ENCODE data around the gene PCDHGC5.

PCDHGC5 gene

GRCh38 chr5:141479776-141480175 lies 9.1 kb upstream of the PCDHGC5 start:
- H3K9me3 ChIP-seq (ENCODE audit: insufficient read depth, low read depth, low read length): no peaks in the 10 kb centered on the region; the same call in 1 of the 2 replicates

GRCh38 chr5:141483902-141484301 lies 5.0 kb upstream of the PCDHGC5 start:
- Histone ChIP-seq H3K4me3 (ENCODE audit: low read length) (peak overlapping the region; percentile 87), H3K9me3 (ENCODE audit: insufficient read depth, low read depth, low read length) (no peaks in the 10 kb centered on the region; the same call in 1 of the 2 replicates), H3K4me1 (ENCODE audit: insufficient read depth, low read length) (peaks cover 19% of the 10 kb centered on the region), H3K27me3 (ENCODE audit: insufficient read depth, low read length) (peaks cover 23% of the 10 kb centered on the region), H3K27ac (ENCODE audit: low read length) (no peak overlapping the region), H3K9ac (ENCODE audit: low read depth, low read length) (peak overlapping the region; percentile 57; the same call in 1 of the 2 replicates), H3K36me3 (ENCODE audit: insufficient read depth, low read depth, low read length) (no peaks in the 10 kb centered on the region)

More at GRCh38 chr5:141479776-141480175, 9.1 kb upstream of the PCDHGC5 start:
- Histone ChIP-seq H3K4me1 (ENCODE audit: insufficient read depth, low read length) (peaks cover 16% of the 10 kb centered on the region; the same call in 1 of the 2 replicates), H3K9ac (ENCODE audit: low read depth, low read length) (no peak overlapping the region), H3K27me3 (ENCODE audit: insufficient read depth, low read length) (peaks cover 29% of the 10 kb centered on the region), H3K36me3 (ENCODE audit: insufficient read depth, low read depth, low read length) (no peaks in the 10 kb centered on the region), H3K4me3 (ENCODE audit: low read length) (no peak overlapping the region), H3K27ac (ENCODE audit: low read length) (no peak overlapping the region)

- Histone ChIP-seq H3K4me3 (ENCODE audit: low read length) (peak overlapping the region; percentile 87), H3K36me3 (ENCODE audit: insufficient read depth, low read depth, low read length) (no peaks in the 10 kb centered on the region), H3K27ac (ENCODE audit: low read length) (no peak overlapping the region), H3K4me1 (ENCODE audit: insufficient read depth, low read length) (peaks cover 19% of the 10 kb centered on the region), H3K9me3 (ENCODE audit: insufficient read depth, low read depth, low read length) (no peaks in the 10 kb centered on the region; the same call in 1 of the 2 replicates), H3K9ac (ENCODE audit: low read depth, low read length) (peak overlapping the region; percentile 57; the same call in 1 of the 2 replicates), H3K27me3 (ENCODE audit: insufficient read depth, low read length) (peaks cover 23% of the 10 kb centered on the region)
Observed at GRCh38 chr5:141484310-141484640, 4.6 kb upstream of the PCDHGC5 start.

- peak within 1 kb of the TSS; percentile 75; the same call in 1 of the 2 replicates for H3K9ac ChIP-seq (ENCODE audit: low read depth, low read length)
- H3K36me3 ChIP-seq (ENCODE audit: insufficient read depth, low read depth, low read length): no peaks in the 10 kb centered on the region; the same call in 1 of the 2 replicates
- H3K4me1 ChIP-seq (ENCODE audit: insufficient read depth, low read length): peaks cover 19% of the 10 kb centered on the region
- no peak within 1 kb of the TSS for H3K27ac ChIP-seq (ENCODE audit: low read length)
- H3K4me3 ChIP-seq (ENCODE audit: low read length): peak within 1 kb of the TSS; percentile 87
- H3K9me3 ChIP-seq (ENCODE audit: insufficient read depth, low read depth, low read length): no peaks in the 10 kb centered on the region; the same call in 1 of the 2 replicates
- H3K27me3 ChIP-seq (ENCODE audit: insufficient read depth, low read length): peaks cover 23% of the 10 kb centered on the region
Observed at GRCh38 chr5:141484641-141485311, 4.1 kb upstream of the PCDHGC5 start, which contains the start of gene PCDHGC4. PCDHGC4 (plus strand) TSS chr5:141485030; CDS start chr5:141485174, 144 bp downstream.

GRCh38 chr5:141485321-141486055 lies 3.4 kb upstream of the PCDHGC5 start:
- peaks cover 19% of the 10 kb centered on the region for H3K4me1 ChIP-seq (ENCODE audit: insufficient read depth, low read length)
- H3K4me3 ChIP-seq (ENCODE audit: low read length): peak overlapping the region; percentile 87
- no peaks in the 10 kb centered on the region; the same call in 1 of the 2 replicates for H3K36me3 ChIP-seq (ENCODE audit: insufficient read depth, low read depth, low read length)
- no peak overlapping the region for H3K27ac ChIP-seq (ENCODE audit: low read length)
- peak overlapping the region; percentile 75; the same call in 1 of the 2 replicates for H3K9ac ChIP-seq (ENCODE audit: low read depth, low read length)
- H3K9me3 ChIP-seq (ENCODE audit: insufficient read depth, low read depth, low read length): no peaks in the 10 kb centered on the region
- peaks cover 23% of the 10 kb centered on the region for H3K27me3 ChIP-seq (ENCODE audit: insufficient read depth, low read length)

- Histone ChIP-seq H3K4me1 (ENCODE audit: insufficient read depth, low read length) (peaks cover 19% of the 10 kb centered on the region), H3K9ac (ENCODE audit: low read depth, low read length) (no peak overlapping the region), H3K9me3 (ENCODE audit: insufficient read depth, low read depth, low read length) (no peaks in the 10 kb centered on the region), H3K27me3 (ENCODE audit: insufficient read depth, low read length) (peaks cover 23% of the 10 kb centered on the region), H3K4me3 (ENCODE audit: low read length) (peak overlapping the region; percentile 87; the same call in 1 of the 2 replicates), H3K27ac (ENCODE audit: low read length) (no peak overlapping the region), H3K36me3 (ENCODE audit: insufficient read depth, low read depth, low read length) (no peaks in the 10 kb centered on the region; the same call in 1 of the 2 replicates)
Observed at GRCh38 chr5:141486091-141486490, 2.8 kb upstream of the PCDHGC5 start.

GRCh38 chr5:141487131-141487530 lies 1.8 kb upstream of the PCDHGC5 start:
- Histone ChIP-seq H3K27ac (ENCODE audit: low read length) (no peak overlapping the region), H3K9ac (ENCODE audit: low read depth, low read length) (no peak overlapping the region), H3K4me3 (ENCODE audit: low read length) (no peak overlapping the region), H3K4me1 (ENCODE audit: insufficient read depth, low read length) (peaks cover 19% of the 10 kb centered on the region), H3K27me3 (ENCODE audit: insufficient read depth, low read length) (peaks cover 23% of the 10 kb centered on the region), H3K36me3 (ENCODE audit: insufficient read depth, low read depth, low read length) (no peaks in the 10 kb centered on the region; the same call in 1 of the 2 replicates), H3K9me3 (ENCODE audit: insufficient read depth, low read depth, low read length) (no peaks in the 10 kb centered on the region)

GRCh38 chr5:141489841-141490240 lies 960 bp downstream of the PCDHGC5 start:
- no peaks in the 10 kb centered on the region for H3K9me3 ChIP-seq (ENCODE audit: insufficient read depth, low read depth, low read length)
- no peak overlapping the region for H3K4me3 ChIP-seq (ENCODE audit: low read length)
- H3K36me3 ChIP-seq (ENCODE audit: insufficient read depth, low read depth, low read length): no peaks in the 10 kb centered on the region; the same call in 1 of the 2 replicates
- H3K9ac ChIP-seq (ENCODE audit: low read depth, low read length): no peak overlapping the region
- peaks cover 23% of the 10 kb centered on the region for H3K27me3 ChIP-seq (ENCODE audit: insufficient read depth, low read length)
- H3K27ac ChIP-seq (ENCODE audit: low read length): no peak overlapping the region
- H3K4me1 ChIP-seq (ENCODE audit: insufficient read depth, low read length): peaks cover 12% of the 10 kb centered on the region

- peaks cover 16% of the 10 kb centered on the region for H3K4me1 ChIP-seq (ENCODE audit: insufficient read depth, low read length)
- no peak overlapping the region for H3K9ac ChIP-seq (ENCODE audit: low read depth, low read length)
- H3K27me3 ChIP-seq (ENCODE audit: insufficient read depth, low read length): peaks cover 19% of the 10 kb centered on the region
- H3K9me3 ChIP-seq (ENCODE audit: insufficient read depth, low read depth, low read length): no peaks in the 10 kb centered on the region
- no peak overlapping the region for H3K4me3 ChIP-seq (ENCODE audit: low read length)
- no peaks in the 10 kb centered on the region; the same call in 1 of the 2 replicates for H3K36me3 ChIP-seq (ENCODE audit: insufficient read depth, low read depth, low read length)
- H3K27ac ChIP-seq (ENCODE audit: low read length): no peak overlapping the region
Observed at GRCh38 chr5:141490271-141490670, 1.4 kb downstream of the PCDHGC5 start.

GRCh38 chr5:141490771-141491170 lies 1.9 kb downstream of the PCDHGC5 start:
- Histone ChIP-seq H3K4me1 (ENCODE audit: insufficient read depth, low read length) (peaks cover 21% of the 10 kb centered on the region), H3K9ac (ENCODE audit: low read depth, low read length) (no peak overlapping the region), H3K4me3 (ENCODE audit: low read length) (no peak overlapping the region), H3K9me3 (ENCODE audit: insufficient read depth, low read depth, low read length) (no peaks in the 10 kb centered on the region), H3K27me3 (ENCODE audit: insufficient read depth, low read length) (peaks cover 14% of the 10 kb centered on the region), H3K36me3 (ENCODE audit: insufficient read depth, low read depth, low read length) (no peaks in the 10 kb centered on the region; the same call in 1 of the 2 replicates), H3K27ac (ENCODE audit: low read length) (no peak overlapping the region)

- Histone ChIP-seq H3K9me3 (ENCODE audit: insufficient read depth, low read depth, low read length) (no peaks in the 10 kb centered on the region), H3K4me3 (ENCODE audit: low read length) (no peak overlapping the region), H3K9ac (ENCODE audit: low read depth, low read length) (no peak overlapping the region), H3K36me3 (ENCODE audit: insufficient read depth, low read depth, low read length) (no peaks in the 10 kb centered on the region; the same call in 1 of the 2 replicates), H3K27me3 (ENCODE audit: insufficient read depth, low read length) (peaks cover 7% of the 10 kb centered on the region), H3K4me1 (ENCODE audit: insufficient read depth, low read length) (peaks cover 29% of the 10 kb centered on the region), H3K27ac (ENCODE audit: low read length) (no peak overlapping the region)
Observed at GRCh38 chr5:141491323-141492167, 2.7 kb downstream of the PCDHGC5 start.
